Sigmoid colon (tissue), 7 donors: ENCODE measurements around the gene CPLANE1. TPM values are rescaled to one million over a fixed set of nuclear protein-coding genes. Genes with fewer than 3 reads are reported as not detected.

ENCODE experiments used
- DNase-seq: peaks from one replicate; pipeline ENCODE4 v3.0.0-alpha.2; 2019
- H3K27ac ChIP-seq, 4 donors: fragments of 200-600 bp; sonication (generic); one replicate each; pipeline ENCODE4 v1.5.1; 2016 to 2019; ENCODE audit warnings: mild to moderate bottlenecking in 1 of 4
- H3K27me3 ChIP-seq, 3 donors: fragments of 200-600 bp; sonication (generic); one replicate each; pipeline ENCODE4 v1.5.1; 2019; ENCODE audit warnings: mild to moderate bottlenecking in 1 of 3
- H3K36me3 ChIP-seq, 4 donors: fragments of 200-600 bp; sonication (generic); one replicate each; pipeline ENCODE4 v1.5.1; 2016 to 2019
- H3K4me1 ChIP-seq, 4 donors: fragments of 200-600 bp; sonication (generic); one replicate each; pipeline ENCODE4 v1.5.1; 2017 to 2019
- H3K4me3 ChIP-seq, 4 donors: fragments of 200-600 bp; sonication (generic); one replicate each; pipeline ENCODE4 v1.5.1; 2017 to 2019; ENCODE audit warnings: mild to moderate bottlenecking in 2 of 4, moderate library complexity in 1 of 4
- H3K9me3 ChIP-seq, 4 donors: fragments of 200-600 bp in 3 of 4; sonication (generic) in 3 of 4; one replicate each; pipeline versions ENCODE4 v1.5.1 to v1.6.1; 2013 to 2019
- CTCF ChIP-seq, 4 experiments: fragments of 450-650 bp in 3 of 4; fragments of 200-600 bp in 1 of 4; IDR thresholded peaks; one replicate each; pipeline ENCODE4 v1.5.1; 2016 to 2019; ENCODE audit warnings: antibody characterized with exemption in 4 of 4, mild to moderate bottlenecking in 3 of 4, moderate library complexity in 2 of 4
- EP300 ChIP-seq, 4 donors: sonication (generic); formaldehyde crosslinking; IDR thresholded peaks; one replicate each; pipeline ENCODE4 v1.6.1; 2017; ENCODE audit warnings: antibody characterized with exemption in 4 of 4
- POLR2A ChIP-seq, 2 donors: fragments of 450-650 bp; IDR thresholded peaks; one replicate each; pipeline ENCODE4 v1.6.1; 2016; ENCODE audit warnings: antibody characterized with exemption in 2 of 2, mild to moderate bottlenecking in 2 of 2, moderate library complexity in 2 of 2
- POLR2AphosphoS5 ChIP-seq, 4 donors: sonication (generic); formaldehyde crosslinking; IDR thresholded peaks; one replicate each; pipeline ENCODE4 v1.6.1; 2017; ENCODE audit warnings: antibody characterized with exemption in 4 of 4
- WGBS, 2 donors: extraction: QIAGEN DNeasy Blood & Tissue Kit; methylation state at CpG; one replicate each; pipeline ENCODE4 v1.1.7; 2013; 5-methylcytosine and 5-hydroxymethylcytosine counted together
- intact Hi-C: fragments of 100-400 bp; cut with DNase I; formaldehyde crosslinking; loops from one replicate; pipeline ENCODE4 v1.15.1; 2023
- polyA plus RNA-seq, 3 donors: library from polyadenylated mRNA; stranded (reverse); fragments of 200-250 nt; gene quantifications; one replicate each; pipeline ENCODE4 v1.2.3, GENCODE V29; 2013
- total RNA-seq, 4 donors: library from RNA; depleted of rRNA; stranded (reverse); fragments of >200 nt; gene quantifications; one replicate each; pipeline ENCODE4 v1.1.0, GENCODE V29; 2016
- donor health status: healthy with polysubstance abuse.
- donor health status: Bipolar disorder and iron deficiency.
- donor health status: healthy.

CPLANE1 gene
- total and polyA plus RNA-seq, 7 donors: 0.23 to 51.0 (median 21.8) TPM

- no peak overlapping the region for H3K4me3 ChIP-seq
- no peaks in the 10 kb centered on the region for H3K27me3 ChIP-seq
- H3K9me3 ChIP-seq: no peaks in the 10 kb centered on the region
- no peak overlapping the region for H3K27ac ChIP-seq
- H3K36me3 ChIP-seq: peaks cover 0 to 62% (median 14%) of the 10 kb centered on the region in 4 donors
- intact Hi-C loops: no loop called here
- DNase-seq: no peak
- H3K4me1 ChIP-seq: no peaks in the 10 kb centered on the region
- no peak for TF ChIP-seq POLR2AphosphoS5 (IDR thresholded peaks at IDR 0.05)
- no peak for TF ChIP-seq EP300 (IDR thresholded peaks at IDR 0.05)
- no peak for TF ChIP-seq POLR2A (IDR thresholded peaks at IDR 0.05)
- 98% methylated on average over 2 of the region's 2 CpGs for WGBS, 2 donors
Observed at GRCh38 chr5:37133939-37134338, 115.2 kb downstream of the CPLANE1 start.

- H3K27me3 ChIP-seq: no peaks in the 10 kb centered on the region
- H3K36me3 ChIP-seq: peaks cover 0 to 51% (median 8%) of the 10 kb centered on the region in 4 donors
- no peaks in the 10 kb centered on the region for H3K9me3 ChIP-seq
- TF ChIP-seq EP300 (IDR thresholded peaks at IDR 0.05) (no peak), POLR2AphosphoS5 (IDR thresholded peaks at IDR 0.05) (no peak), CTCF (IDR thresholded peaks at IDR 0.05) (no peak), POLR2A (IDR thresholded peaks at IDR 0.05) (no peak)
- intact Hi-C loops: no loop called here
- no peaks in the 10 kb centered on the region for H3K4me1 ChIP-seq
- no peak overlapping the region for H3K4me3 ChIP-seq
- no peak for DNase-seq
- 97 to 100% methylated on average over 1 of the region's 1 CpG for WGBS, 2 donors
- no peak overlapping the region for H3K27ac ChIP-seq
Observed at GRCh38 chr5:37132646-37133045, 116.5 kb downstream of the CPLANE1 start.

GRCh38 chr5:37121465-37121864, 127.7 kb downstream of the CPLANE1 start:
- WGBS, 2 donors: 83 to 91% methylated on average over 6 of the region's 6 CpGs
- Histone ChIP-seq H3K4me1 (no peaks in the 10 kb centered on the region), H3K36me3 (peaks cover 0 to 85% (median 7%) of the 10 kb centered on the region in 4 donors), H3K4me3 (no peak overlapping the region), H3K27ac (no peak overlapping the region), H3K27me3 (no peaks in the 10 kb centered on the region), H3K9me3 (no peaks in the 10 kb centered on the region)
- intact Hi-C loops: no loop called here
- DNase-seq: no peak
- TF ChIP-seq POLR2A (IDR thresholded peaks at IDR 0.05) (no peak), CTCF (IDR thresholded peaks at IDR 0.05) (no peak), EP300 (IDR thresholded peaks at IDR 0.05) (no peak), POLR2AphosphoS5 (IDR thresholded peaks at IDR 0.05) (no peak)

- H3K36me3 ChIP-seq: peaks cover 0 to 86% (median 7%) of the 10 kb centered on the region in 4 donors
- no peak for DNase-seq
Observed at GRCh38 chr5:37121027-37121426, 128.1 kb downstream of the CPLANE1 start.

GRCh38 chr5:37120270-37120669, 128.9 kb downstream of the CPLANE1 start:
- intact Hi-C loops: no loop called here
- no peak for DNase-seq
- Histone ChIP-seq H3K27ac (no peak overlapping the region), H3K27me3 (no peaks in the 10 kb centered on the region), H3K4me3 (no peak overlapping the region), H3K4me1 (no peaks in the 10 kb centered on the region), H3K36me3 (peaks cover 0 to 80% (median 8%) of the 10 kb centered on the region in 4 donors), H3K9me3 (no peaks in the 10 kb centered on the region)
- WGBS, 2 donors: 91 to 92% methylated on average over 5 of the region's 5 CpGs
- TF ChIP-seq POLR2A (IDR thresholded peaks at IDR 0.05) (no peak), POLR2AphosphoS5 (IDR thresholded peaks at IDR 0.05) (no peak), CTCF (IDR thresholded peaks at IDR 0.05) (no peak), EP300 (IDR thresholded peaks at IDR 0.05) (no peak)

More at GRCh38 chr5:37121027-37121426, 128.1 kb downstream of the CPLANE1 start:
- no peaks in the 10 kb centered on the region for H3K27me3 ChIP-seq
- intact Hi-C loops: no loop called here
- TF ChIP-seq POLR2AphosphoS5 (IDR thresholded peaks at IDR 0.05) (no peak), POLR2A (IDR thresholded peaks at IDR 0.05) (no peak), CTCF (IDR thresholded peaks at IDR 0.05) (no peak), EP300 (IDR thresholded peaks at IDR 0.05) (no peak)
- H3K27ac ChIP-seq: no peak overlapping the region
- H3K4me1 ChIP-seq: no peaks in the 10 kb centered on the region
- WGBS, 2 donors: 55 to 93% methylated on average over 1 of the region's 1 CpG
- H3K4me3 ChIP-seq: no peak overlapping the region
- H3K9me3 ChIP-seq: no peaks in the 10 kb centered on the region
